ENCODE results near the gene MID1IP1. TPM values are rescaled to one million over a fixed set of nuclear protein-coding genes. Genes with fewer than 3 reads are reported as not detected.

Gene MID1IP1
- total RNA-seq, 1 experiment from 2014 or later, result 53.8 TPM

- no peaks in the 10 kb centered on the region for H3K27me3 ChIP-seq (replicated peaks; ENCODE audit: insufficient read depth, low read depth, low read length, poor library complexity)
- H3K4me3 ChIP-seq (ENCODE audit: low read depth, low read length, poor library complexity, severe bottlenecking), result no peak overlapping the region
- ChIA-PET POLR2A (ENCODE audit: low non-redundant PET) (no interaction called here), CTCF (no interaction called here)
- no peaks in the 10 kb centered on the region for H3K9me3 ChIP-seq (ENCODE audit: low read depth, low read length, poor library complexity, severe bottlenecking)
- DNase-seq (ENCODE audit: low spot score), result no peak
- no peak overlapping the region for H3K27ac ChIP-seq (ENCODE audit: low read depth, low read length, poor library complexity, severe bottlenecking)
- no peak for TF ChIP-seq CTCF (conservative IDR thresholded peaks at IDR 0.05; ENCODE audit: low read depth, low read length)
- TF ChIP-seq EZH2 (IDR thresholded peaks at IDR 0.05; ENCODE audit: borderline replicate concordance, low read depth, low read length, poor library complexity, severe bottlenecking), result no peak
- H3K36me3 ChIP-seq (ENCODE audit: insufficient read depth, low read length, poor library complexity, severe bottlenecking), result no peaks in the 10 kb centered on the region
- BruUV-seq (replicated peaks), result no TSS peak
- intact Hi-C loops (cut with micrococcal nuclease; ENCODE audit: unreplicated experiment), result no loop called here
- no peaks in the 10 kb centered on the region for H3K4me1 ChIP-seq (ENCODE audit: insufficient read depth, low read length, poor library complexity, severe bottlenecking)
Measured at GRCh38 chrX:38847206-38847902, 46.1 kb downstream of the MID1IP1 start.

GRCh38 chrX:38847903-38848230, 46.6 kb downstream of the MID1IP1 start:
- ChIA-PET POLR2A (ENCODE audit: low non-redundant PET) (no interaction called here), CTCF (no interaction called here)
- TF ChIP-seq CTCF (conservative IDR thresholded peaks at IDR 0.05; ENCODE audit: low read depth, low read length) (no peak), EZH2 (IDR thresholded peaks at IDR 0.05; ENCODE audit: borderline replicate concordance, low read depth, low read length, poor library complexity, severe bottlenecking) (no peak)
- Histone ChIP-seq H3K36me3 (ENCODE audit: insufficient read depth, low read length, poor library complexity, severe bottlenecking) (no peaks in the 10 kb centered on the region), H3K9me3 (ENCODE audit: low read depth, low read length, poor library complexity, severe bottlenecking) (no peaks in the 10 kb centered on the region), H3K27me3 (replicated peaks; ENCODE audit: insufficient read depth, low read depth, low read length, poor library complexity) (no peaks in the 10 kb centered on the region), H3K27ac (ENCODE audit: low read depth, low read length, poor library complexity, severe bottlenecking) (no peak overlapping the region), H3K4me1 (ENCODE audit: insufficient read depth, low read length, poor library complexity, severe bottlenecking) (no peaks in the 10 kb centered on the region), H3K4me3 (ENCODE audit: low read depth, low read length, poor library complexity, severe bottlenecking) (no peak overlapping the region)
- BruUV-seq (replicated peaks), result no TSS peak
- intact Hi-C loops (cut with micrococcal nuclease; ENCODE audit: unreplicated experiment), result no loop called here
- no peak for DNase-seq (ENCODE audit: low spot score)

GRCh38 chrX:38848671-38849455, 47.6 kb downstream of the MID1IP1 start:
- POLR2A ChIA-PET (ENCODE audit: low non-redundant PET), result no interaction called here
- no peak overlapping the region for H3K4me3 ChIP-seq (ENCODE audit: low read depth, low read length, poor library complexity, severe bottlenecking)
- intact Hi-C loops (cut with micrococcal nuclease; ENCODE audit: unreplicated experiment), result no loop called here
- H3K27me3 ChIP-seq (replicated peaks; ENCODE audit: insufficient read depth, low read depth, low read length, poor library complexity), result no peaks in the 10 kb centered on the region
- no peaks in the 10 kb centered on the region for H3K9me3 ChIP-seq (ENCODE audit: low read depth, low read length, poor library complexity, severe bottlenecking)
- H3K27ac ChIP-seq (ENCODE audit: low read depth, low read length, poor library complexity, severe bottlenecking), result no peak overlapping the region
- TF ChIP-seq CTCF (conservative IDR thresholded peaks at IDR 0.05; ENCODE audit: low read depth, low read length), result no peak
- no peak for TF ChIP-seq EZH2 (IDR thresholded peaks at IDR 0.05; ENCODE audit: borderline replicate concordance, low read depth, low read length, poor library complexity, severe bottlenecking)
- no TSS peak for BruUV-seq (replicated peaks)
- H3K4me1 ChIP-seq (ENCODE audit: insufficient read depth, low read length, poor library complexity, severe bottlenecking), result no peaks in the 10 kb centered on the region
- DNase-seq (ENCODE audit: low spot score), result no peak
- no peaks in the 10 kb centered on the region for H3K36me3 ChIP-seq (ENCODE audit: insufficient read depth, low read length, poor library complexity, severe bottlenecking)
- CTCF ChIA-PET, result no interaction called here

All from A673 (cell line).